Activated CD8-positive, alpha-beta T cell treated with anti-CD3 and anti-CD28 coated beads, Interleukin-2, amount 10 ng/mL, durations not matched to agents 7 days and 5 days (primary cell): Measurements from ENCODE around the gene DGKK. TPM values are rescaled to one million over a fixed set of nuclear protein-coding genes. Genes with fewer than 3 reads are reported as not detected.
"Not testable (repeated sequence)": the region's sequence is repeated elsewhere in the genome, so short reads cannot be mapped to it uniquely, and the experiment has no call there.

Source experiments
- ATAC-seq: fragments of 150-1000 bp; cut with Tn5 transposase; one replicate; pipeline ENCODE4 v1.10.0; 2021; ENCODE audit warnings: moderate library complexity
- CTCF ChIA-PET: fragments of 350-600 bp; sonication (Branson Sonifier 250); formaldehyde crosslinking; loops from one replicate; lab custom pipeline; 2021; ENCODE audit warnings: antibody characterized with exemption; lab: Charles Lee
- POLR2A ChIA-PET: fragments of 350-600 bp; sonication (Branson Sonifier 250); formaldehyde crosslinking; loops from one replicate; lab custom pipeline; 2021; ENCODE audit warnings: antibody characterized with exemption; lab: Charles Lee
- DNase-seq: peaks from one replicate; pipeline ENCODE4 v3.0.0-alpha.2; 2020
- H3K27ac Mint-ChIP-seq: one replicate; pipeline ENCODE4 v1.8.0; 2021; ENCODE audit warnings: mild to moderate bottlenecking, mixed read lengths
- H3K27me3 Mint-ChIP-seq: one replicate; pipeline ENCODE4 v1.8.0; 2021; ENCODE audit warnings: low read depth, mixed read lengths
- H3K36me3 Mint-ChIP-seq: one replicate; pipeline ENCODE4 v1.8.0; 2021; ENCODE audit warnings: low read depth, mixed read lengths
- H3K4me1 Mint-ChIP-seq: one replicate; pipeline ENCODE4 v1.8.0; 2021; ENCODE audit warnings: low read depth, mixed read lengths
- H3K4me3 Mint-ChIP-seq: one replicate; pipeline ENCODE4 v1.8.0; 2021; ENCODE audit warnings: mild to moderate bottlenecking, mixed read lengths
- H3K9me3 Mint-ChIP-seq: one replicate; pipeline ENCODE4 v1.8.0; 2022; ENCODE audit warnings: mixed read lengths; ENCODE audit not compliant: insufficient read depth
- total RNA-seq, 2 experiments: library from RNA; stranded (reverse); gene quantifications; one replicate each; pipeline ENCODE4 v1.2.3, GENCODE V29; 2021

The DGKK gene
- total RNA-seq, 2 experiments from 2014 or later = not detected

DNA sequence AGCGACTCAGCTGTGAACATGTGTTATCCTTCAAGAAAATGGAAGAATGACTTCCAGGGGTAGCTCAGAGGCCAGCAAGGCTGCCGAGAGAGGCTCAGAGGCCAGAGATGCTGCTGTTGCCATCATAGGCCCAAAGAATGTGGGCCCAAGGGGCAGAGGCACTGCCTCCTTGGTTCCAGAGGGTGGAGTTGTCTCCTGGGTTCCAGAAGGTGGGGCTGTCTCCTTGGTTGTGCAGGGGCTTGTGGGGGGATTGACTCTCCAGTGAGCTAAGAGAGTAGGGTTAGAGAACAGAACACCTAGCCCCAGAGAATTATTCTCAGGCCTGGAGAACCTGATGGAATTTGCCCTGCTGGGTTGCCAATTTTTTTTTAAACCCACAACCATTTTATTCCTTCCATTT lies 62.6 kb downstream of the DGKK start:
- no peak for ATAC-seq
- no peaks in the 10 kb centered on the region for H3K36me3 Mint-ChIP-seq
- no peaks in the 10 kb centered on the region for H3K4me1 Mint-ChIP-seq
- H3K9me3 Mint-ChIP-seq = no peaks in the 10 kb centered on the region
- ChIA-PET CTCF (no interaction called here), POLR2A (no interaction called here)
- H3K27ac Mint-ChIP-seq = no peak overlapping the region
- no peak for DNase-seq
- H3K4me3 Mint-ChIP-seq = no peak overlapping the region
- no peaks in the 10 kb centered on the region for H3K27me3 Mint-ChIP-seq

DNA sequence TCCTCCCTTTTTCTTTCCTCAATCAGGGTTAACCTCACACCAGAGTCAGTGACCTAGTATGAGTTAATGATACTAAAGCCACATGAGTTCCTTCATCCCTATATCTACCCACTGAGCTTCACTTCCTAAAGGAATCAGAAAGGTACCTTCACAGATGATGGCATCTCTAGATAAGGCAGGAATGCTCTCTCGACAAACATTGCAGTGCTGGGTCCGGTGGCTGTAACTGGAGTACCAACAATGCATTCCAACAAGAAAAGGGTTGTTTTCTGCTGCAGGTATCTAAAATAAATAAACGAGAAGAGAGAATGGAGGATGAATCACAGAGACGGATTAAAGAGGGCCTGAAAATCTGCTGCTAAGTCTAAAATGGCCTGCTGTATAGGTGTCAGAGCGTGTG lies 66.7 kb downstream of the DGKK start:
- ChIA-PET CTCF (no interaction called here), POLR2A (no interaction called here)
- Mint-ChIP-seq H3K27ac (no peak overlapping the region), H3K4me1 (no peaks in the 10 kb centered on the region), H3K36me3 (no peaks in the 10 kb centered on the region), H3K27me3 (no peaks in the 10 kb centered on the region), H3K9me3 (no peaks in the 10 kb centered on the region), H3K4me3 (no peak overlapping the region)
- ATAC-seq (no peak), DNase-seq (no peak)

DNA sequence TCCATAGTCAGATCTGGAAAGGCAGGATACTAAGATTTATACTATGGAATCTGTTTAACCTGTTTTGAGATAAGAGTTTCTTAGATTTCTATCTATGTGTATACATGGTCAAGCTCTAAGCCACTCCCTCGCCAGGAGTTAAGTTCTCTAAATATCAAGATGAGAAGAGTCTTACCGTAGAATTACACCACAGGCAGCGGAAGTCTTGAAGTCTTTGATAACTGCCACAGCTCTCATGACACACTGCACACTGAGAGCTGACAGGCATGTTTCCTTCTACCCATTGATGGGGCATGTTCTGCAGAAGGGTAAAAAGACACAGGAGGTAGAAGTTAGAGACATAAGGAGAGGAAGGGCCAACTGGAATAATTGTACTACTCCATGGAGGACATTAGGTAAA lies 67.7 kb downstream of the DGKK start:
- Mint-ChIP-seq H3K27ac (no peak overlapping the region), H3K27me3 (no peaks in the 10 kb centered on the region), H3K4me3 (no peak overlapping the region), H3K36me3 (no peaks in the 10 kb centered on the region), H3K4me1 (no peaks in the 10 kb centered on the region), H3K9me3 (no peaks in the 10 kb centered on the region)
- DNase-seq (no peak), ATAC-seq (no peak)
- ChIA-PET POLR2A (interaction anchor here (0.6 kb wide), 1 partner anchor 257 kb away, joined by 3 read pairs; no protein-coding TSS in a partner anchor), CTCF (no interaction called here)

DNA sequence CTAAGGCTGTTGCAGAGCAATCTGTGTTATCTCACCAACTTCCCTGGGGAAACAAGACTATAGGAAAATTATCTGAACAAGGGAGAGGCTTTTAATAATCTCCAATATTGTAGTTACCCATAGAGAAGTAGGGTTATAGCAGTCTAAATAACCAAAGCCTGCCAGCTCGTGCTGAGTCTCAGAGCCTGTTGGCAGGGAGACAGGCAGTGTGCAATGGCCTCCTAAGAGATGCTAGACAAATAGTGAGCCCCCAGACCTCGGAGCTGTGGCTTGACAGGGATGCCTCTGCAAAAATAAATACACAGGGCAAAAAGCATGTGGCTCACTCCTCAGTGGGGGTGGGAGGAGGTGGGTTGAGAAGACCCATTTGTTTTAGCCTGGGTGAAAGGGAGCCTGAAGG lies 76.7 kb downstream of the DGKK start:
- DNase-seq = no peak
- Mint-ChIP-seq H3K27me3 (peaks cover 6% of the 10 kb centered on the region), H3K9me3 (no peaks in the 10 kb centered on the region), H3K36me3 (no peaks in the 10 kb centered on the region), H3K4me1 (no peaks in the 10 kb centered on the region), H3K4me3 (no peak overlapping the region), H3K27ac (no peak overlapping the region)
- no peak for ATAC-seq
- ChIA-PET CTCF (no interaction called here), POLR2A (no interaction called here)

DNA sequence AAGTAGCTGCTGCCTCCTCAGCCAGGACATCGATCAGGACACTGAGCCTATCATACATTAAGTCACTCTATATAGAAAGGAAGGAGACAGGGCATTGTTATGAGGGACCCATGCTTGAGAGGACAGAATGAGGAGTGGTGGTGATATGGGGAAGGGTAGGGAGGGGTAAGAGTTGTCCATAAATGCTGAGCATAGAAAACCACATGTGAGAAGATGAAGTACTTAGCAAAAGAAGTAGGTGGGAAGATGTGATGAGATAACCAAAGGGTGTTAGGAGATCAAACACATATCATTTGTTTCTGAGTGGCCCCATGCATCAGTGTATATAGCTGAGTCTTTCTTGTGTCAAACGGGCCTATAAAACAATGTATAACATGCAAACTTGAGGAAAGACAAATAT lies 84.1 kb downstream of the DGKK start:
- H3K27me3 Mint-ChIP-seq = peaks cover 3% of the 10 kb centered on the region
- DNase-seq (no peak), ATAC-seq (no peak)
- H3K4me1 Mint-ChIP-seq = no peaks in the 10 kb centered on the region
- CTCF ChIA-PET = no interaction called here
- POLR2A ChIA-PET = no interaction called here
- no peak overlapping the region for H3K27ac Mint-ChIP-seq
- no peak overlapping the region for H3K4me3 Mint-ChIP-seq
- no peaks in the 10 kb centered on the region for H3K9me3 Mint-ChIP-seq
- no peaks in the 10 kb centered on the region for H3K36me3 Mint-ChIP-seq

DNA sequence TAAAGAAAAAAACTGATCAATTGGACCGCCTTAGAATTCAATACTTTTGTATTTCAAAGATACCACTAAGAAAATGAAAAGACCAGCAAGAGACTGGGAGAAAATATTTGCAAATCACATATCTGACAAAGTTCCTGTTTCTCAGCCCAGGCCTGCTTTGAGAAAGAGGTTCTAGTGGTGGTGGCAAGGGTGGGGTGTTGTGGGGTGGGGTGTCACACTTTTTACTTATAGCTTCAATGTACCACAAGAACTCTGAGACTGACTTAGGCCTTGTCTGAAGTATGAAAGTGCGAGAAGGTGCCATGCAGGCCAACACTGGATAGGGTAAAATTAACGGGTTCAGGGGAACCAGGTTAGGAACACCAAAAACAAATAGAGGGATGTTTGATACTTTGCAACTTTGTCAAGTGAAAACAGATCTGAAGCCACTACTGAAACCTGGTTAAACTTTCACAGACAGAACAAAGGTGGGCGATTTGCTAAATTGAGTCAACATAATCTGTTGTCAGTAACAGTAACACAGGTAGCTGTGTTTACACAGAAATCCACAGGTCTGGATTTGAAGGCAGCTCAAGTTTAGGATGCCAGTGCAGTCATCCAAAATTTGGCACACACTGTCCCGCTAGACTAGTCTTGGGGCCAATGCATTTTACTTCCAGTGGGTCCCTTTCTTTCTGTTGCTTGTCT lies 88.8 kb downstream of the DGKK start:
- POLR2A ChIA-PET = no interaction called here
- no peak overlapping the region for H3K4me3 Mint-ChIP-seq

DNA sequence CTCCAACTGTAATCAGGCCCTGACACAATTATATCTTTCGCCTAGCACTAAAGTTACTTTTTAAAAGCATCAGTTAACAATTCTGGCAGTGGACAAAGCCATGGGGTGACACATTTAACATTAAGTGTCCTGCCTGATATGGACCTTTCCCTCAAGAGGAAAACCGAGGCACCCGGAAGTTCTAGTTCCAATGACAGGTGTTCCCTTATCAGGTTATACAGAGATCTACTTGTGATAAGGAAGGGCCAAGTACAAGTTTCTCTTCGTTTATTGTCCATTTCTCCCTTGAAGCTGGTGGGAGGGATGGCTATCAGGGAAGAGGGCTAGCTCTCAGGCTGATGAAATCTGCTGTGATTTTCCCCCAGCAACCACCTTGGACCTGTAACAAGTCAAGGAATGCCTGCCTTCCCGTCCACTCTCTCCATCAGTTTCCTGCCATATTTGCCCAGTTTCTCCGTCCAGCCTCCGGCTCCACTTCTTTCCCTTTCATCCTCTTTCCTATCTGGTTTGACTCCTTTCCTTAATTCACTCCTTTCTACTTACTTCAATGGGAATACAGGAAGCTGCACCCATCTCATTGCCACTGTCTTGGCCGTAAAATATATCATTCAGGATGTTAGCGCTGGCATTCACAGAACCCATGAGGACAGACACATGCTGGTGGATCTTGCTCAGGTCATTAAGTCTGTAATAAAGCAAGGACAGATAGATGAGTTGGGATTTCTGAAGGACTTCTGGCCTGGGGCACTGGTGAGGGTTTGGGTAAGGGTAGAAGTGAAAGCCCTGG lies 95.0 kb downstream of the DGKK start:
- H3K4me1 Mint-ChIP-seq = no peaks in the 10 kb centered on the region
- H3K4me3 Mint-ChIP-seq = no peak overlapping the region
- no peaks in the 10 kb centered on the region for H3K36me3 Mint-ChIP-seq
- no peaks in the 10 kb centered on the region for H3K27me3 Mint-ChIP-seq
- CTCF ChIA-PET = no interaction called here
- ATAC-seq = no peak
- POLR2A ChIA-PET = no interaction called here
- H3K27ac Mint-ChIP-seq = no peak overlapping the region
- no peak for DNase-seq
- no peaks in the 10 kb centered on the region for H3K9me3 Mint-ChIP-seq

More for the DNA sequence above, 88.8 kb downstream of the DGKK start:
- no peak overlapping the region for H3K27ac Mint-ChIP-seq
- ATAC-seq (no peak), DNase-seq (no peak)
- CTCF ChIA-PET = no interaction called here
- H3K9me3 Mint-ChIP-seq = no peaks in the 10 kb centered on the region
- no peaks in the 10 kb centered on the region for H3K36me3 Mint-ChIP-seq
- H3K4me1 Mint-ChIP-seq = no peaks in the 10 kb centered on the region
- no peaks in the 10 kb centered on the region for H3K27me3 Mint-ChIP-seq

DNA sequence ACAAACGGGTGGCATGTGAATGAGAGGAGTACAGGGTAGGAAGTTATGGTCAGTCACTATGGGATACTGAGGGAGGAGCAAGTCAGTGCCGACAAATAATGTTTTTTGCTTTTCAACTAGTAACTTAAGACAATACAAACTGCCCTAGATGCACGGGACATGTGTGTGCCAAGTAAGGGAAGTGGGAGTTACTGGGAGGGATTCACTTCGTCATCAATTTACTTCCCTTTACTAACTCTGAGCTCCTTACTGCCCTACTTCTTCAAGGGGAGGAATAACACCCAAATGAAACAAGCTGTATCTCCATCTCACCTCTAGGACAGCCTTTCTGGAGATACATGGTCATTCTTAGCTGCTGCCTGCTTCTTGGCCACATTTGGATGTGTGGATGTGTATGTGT lies 97.7 kb downstream of the DGKK start:
- no peak for ATAC-seq
- POLR2A ChIA-PET = no interaction called here

DNA sequence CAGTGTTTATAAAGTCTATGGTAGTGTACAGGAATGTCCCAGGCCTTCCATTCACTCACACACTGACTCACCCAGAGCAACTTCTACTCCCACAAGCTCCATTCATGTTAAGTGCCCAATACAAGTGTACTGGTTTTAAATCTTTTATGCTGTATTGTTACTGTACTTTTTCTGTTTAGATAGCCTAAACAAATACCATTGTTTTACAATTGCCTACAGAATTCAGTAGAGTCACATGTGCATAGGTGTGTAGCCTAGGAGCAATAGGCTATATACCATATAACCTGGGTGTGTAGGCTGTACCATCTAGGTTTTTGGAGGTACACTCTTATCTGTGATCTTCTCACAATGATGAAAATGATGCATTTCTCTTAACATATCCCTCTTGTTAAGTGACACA lies 126.7 kb downstream of the DGKK start:
- no peaks in the 10 kb centered on the region for H3K9me3 Mint-ChIP-seq
- H3K27ac Mint-ChIP-seq = no peak overlapping the region
- ChIA-PET POLR2A (no interaction called here), CTCF (interaction anchor here (0.6 kb wide), 1 partner anchor 20 kb away, joined by 3 read pairs; no protein-coding TSS in a partner anchor)
- H3K36me3 Mint-ChIP-seq = no peaks in the 10 kb centered on the region
- H3K27me3 Mint-ChIP-seq = no peaks in the 10 kb centered on the region
- no peak for ATAC-seq
- H3K4me1 Mint-ChIP-seq = no peaks in the 10 kb centered on the region
- no peak for DNase-seq
- no peak overlapping the region for H3K4me3 Mint-ChIP-seq

More for the DNA sequence above, 97.7 kb downstream of the DGKK start:
- H3K4me3 Mint-ChIP-seq = no peak overlapping the region
- DNase-seq = no peak
- H3K27ac Mint-ChIP-seq = no peak overlapping the region
- no peaks in the 10 kb centered on the region for H3K36me3 Mint-ChIP-seq
- CTCF ChIA-PET = no interaction called here
- no peaks in the 10 kb centered on the region for H3K4me1 Mint-ChIP-seq
- no peaks in the 10 kb centered on the region for H3K27me3 Mint-ChIP-seq
- H3K9me3 Mint-ChIP-seq = no peaks in the 10 kb centered on the region

DNA sequence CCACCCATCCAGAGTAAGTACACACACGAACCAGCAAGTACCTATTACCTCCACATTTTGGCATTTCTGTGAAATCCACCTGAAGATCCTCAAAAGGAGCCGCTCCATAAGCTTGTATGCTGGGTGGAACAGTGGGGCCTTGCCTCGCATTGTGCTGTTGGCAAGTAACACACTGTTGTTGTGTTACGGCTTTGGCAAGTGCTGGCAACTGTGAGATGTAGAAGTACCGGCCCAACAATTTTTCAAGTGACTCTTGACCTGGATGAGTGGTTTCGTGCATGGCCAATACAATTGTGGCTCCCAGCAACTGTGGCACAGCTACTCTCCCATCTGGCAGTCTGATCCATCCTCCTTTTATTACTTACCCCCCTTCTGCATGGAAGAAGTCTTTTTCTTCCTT lies 137.3 kb downstream of the DGKK start:
- CTCF ChIA-PET = no interaction called here
- POLR2A ChIA-PET = no interaction called here

DNA sequence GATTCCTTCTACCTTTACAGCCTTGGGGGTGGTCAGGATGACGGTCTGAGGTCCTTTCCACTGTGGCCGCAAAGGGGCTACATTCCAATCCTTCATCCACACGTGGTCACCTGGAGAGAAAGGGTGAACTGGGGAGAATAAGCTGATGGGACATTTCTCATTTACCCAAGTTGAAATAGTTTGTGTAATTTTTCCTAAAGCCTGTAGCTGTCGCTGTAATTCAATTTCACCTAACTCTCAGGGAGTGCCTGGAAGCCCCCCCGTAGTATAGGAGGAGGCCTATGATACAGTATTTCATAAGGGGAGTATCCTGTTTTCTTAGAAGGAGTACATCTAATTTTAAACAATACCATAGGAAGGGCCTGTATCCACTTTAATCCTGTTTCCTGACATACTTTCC lies 138.0 kb downstream of the DGKK start:
- H3K9me3 Mint-ChIP-seq, H3K27me3 Mint-ChIP-seq, H3K27ac Mint-ChIP-seq, POLR2A ChIA-PET, H3K4me1 Mint-ChIP-seq, DNase-seq, ATAC-seq, H3K4me3 Mint-ChIP-seq, CTCF ChIA-PET, H3K36me3 Mint-ChIP-seq: not testable (repeated sequence)

More for the DNA sequence above, 137.3 kb downstream of the DGKK start:
- Mint-ChIP-seq H3K27me3 (no peaks in the 10 kb centered on the region), H3K9me3 (no peaks in the 10 kb centered on the region), H3K36me3 (no peaks in the 10 kb centered on the region), H3K27ac (no peak overlapping the region), H3K4me1 (no peaks in the 10 kb centered on the region), H3K4me3 (no peak overlapping the region)
- ATAC-seq (no peak), DNase-seq (no peak)

DNA sequence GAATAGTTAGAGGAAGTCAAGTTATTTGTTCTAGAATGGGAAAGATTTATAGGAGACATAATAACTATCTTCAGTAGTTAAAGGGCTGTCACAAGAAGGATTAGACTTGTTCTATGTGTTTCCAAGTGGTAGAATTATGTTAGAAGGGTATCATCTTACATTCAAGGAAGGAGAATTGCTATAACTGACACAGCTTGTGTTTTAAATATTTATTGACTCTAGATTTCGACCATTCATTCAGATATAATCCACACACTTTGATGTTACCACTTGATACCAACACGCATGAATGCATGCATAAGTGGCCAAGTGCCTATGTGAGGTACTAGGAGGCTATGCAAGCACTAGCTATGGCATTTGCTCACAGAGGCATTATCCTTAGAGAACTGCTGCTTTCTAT lies 143.4 kb downstream of the DGKK start:
- POLR2A ChIA-PET = no interaction called here
- H3K27ac Mint-ChIP-seq = no peak overlapping the region
- CTCF ChIA-PET = no interaction called here
- DNase-seq (no peak), ATAC-seq (no peak)
- H3K4me1 Mint-ChIP-seq = no peaks in the 10 kb centered on the region
- H3K27me3 Mint-ChIP-seq = no peaks in the 10 kb centered on the region
- no peaks in the 10 kb centered on the region for H3K36me3 Mint-ChIP-seq
- no peaks in the 10 kb centered on the region for H3K9me3 Mint-ChIP-seq
- H3K4me3 Mint-ChIP-seq = no peak overlapping the region
